Fibroblast of villous mesenchyme (primary cell): Measurements from ENCODE around the gene CBFB. TPM values are rescaled to one million over a fixed set of nuclear protein-coding genes. Genes with fewer than 3 reads are reported as not detected.
"Not testable (repeated sequence)": the region's sequence is repeated elsewhere in the genome, so short reads cannot be mapped to it uniquely, and the experiment has no call there.

Source experiments
- DNase-seq: peaks from one replicate; pipeline ENCODE4 v3.0.0-alpha.2; 2010; ENCODE audit warnings: low read depth
- H3K4me3 ChIP-seq: 2 replicates; pipeline ENCODE4 v1.5.1; 2011; ENCODE audit warnings: low read depth, mild to moderate bottlenecking, low read length
- CTCF ChIP-seq: IDR thresholded peaks from 2 replicates; pipeline ENCODE4 v1.5.1; 2012; ENCODE audit warnings: low read depth, mild to moderate bottlenecking, low read length; ENCODE audit not compliant: insufficient read depth
- total RNA-seq: library from RNA; depleted of rRNA; stranded (reverse); fragments of >200 nt; gene quantifications from 2 replicates; pipeline ENCODE4 v1.2.3, GENCODE V29; 2012

The CBFB gene
- total RNA-seq, 1 donor = 91.5 TPM

- no peak overlapping the region for H3K4me3 ChIP-seq
- no peak for TF ChIP-seq CTCF
- DNase-seq = no peak
Observed at GRCh38 chr16:67040166-67040565, 11.2 kb downstream of the CBFB start.

GRCh38 chr16:67040906-67041305 lies 12.0 kb downstream of the CBFB start:
- DNase-seq = no peak
- no peak overlapping the region for H3K4me3 ChIP-seq
- no peak for TF ChIP-seq CTCF

- not testable (repeated sequence) for DNase-seq, H3K4me3 ChIP-seq
Observed at GRCh38 chr16:67041520-67041919, 12.6 kb downstream of the CBFB start.

GRCh38 chr16:67043420-67043819 lies 14.5 kb downstream of the CBFB start:
- H3K4me3 ChIP-seq = no peak overlapping the region
- no peak for DNase-seq
- TF ChIP-seq CTCF = no peak

- no peak for TF ChIP-seq CTCF
- DNase-seq = no peak
- H3K4me3 ChIP-seq = no peak overlapping the region
Observed at GRCh38 chr16:67050796-67051195, 21.8 kb downstream of the CBFB start.

GRCh38 chr16:67052399-67052798 lies 23.4 kb downstream of the CBFB start:
- DNase-seq = no peak

GRCh38 chr16:67053767-67054334 lies 24.9 kb downstream of the CBFB start:
- no peak for TF ChIP-seq CTCF
- DNase-seq = no peak
- H3K4me3 ChIP-seq = no peak overlapping the region

More at GRCh38 chr16:67052399-67052798, 23.4 kb downstream of the CBFB start:
- H3K4me3 ChIP-seq = no peak overlapping the region
- TF ChIP-seq CTCF = no peak
